ENCODE measurements around the gene PRKG1. TPM values are rescaled to one million over a fixed set of nuclear protein-coding genes. Genes with fewer than 3 reads are reported as not detected.

Gene PRKG1
- total and polyA plus RNA-seq, 4 donors: 0.46 to 5.1 (median 1.5) TPM

- 77% methylated on average over 4 of the region's 4 CpGs for WGBS
- Histone ChIP-seq H3K27ac (ENCODE audit: low read depth in 1 of 2, low read length in 2 of 2) (no peak overlapping the region), H3K36me3 (ENCODE audit: control insufficient read depth in 4 of 4, insufficient read depth in 3 of 4, low read depth in 1 of 4, low read length in 3 of 4) (no peaks in the 10 kb centered on the region), H3K4me1 (ENCODE audit: control insufficient read depth in 4 of 4, insufficient read depth in 4 of 4, low read length in 3 of 4) (no peaks in the 10 kb centered on the region), H3K9me3 (ENCODE audit: control insufficient read depth in 4 of 4, low read length in 3 of 4) (no peaks in the 10 kb centered on the region), H3K9ac (ENCODE audit: low read depth in 1 of 2, low read length in 2 of 2) (no peak overlapping the region), H3K27me3 (ENCODE audit: control insufficient read depth in 4 of 4, insufficient read depth in 4 of 4, low read length in 3 of 4) (peaks cover 0 to 5% (median 0%) of the 10 kb centered on the region in 4 donors), H3K4me3 (ENCODE audit: low read depth in 1 of 3, low read length in 3 of 3) (no peak overlapping the region)
- no peak for DNase-seq (ENCODE audit: low spot score)
- TF ChIP-seq HNF4A (conservative IDR thresholded peaks at IDR 0.05): no peak
- TF ChIP-seq CTCF (IDR thresholded peaks at IDR 0.05; ENCODE audit: low read depth, low read length, missing input control): no peak
- no peak for TF ChIP-seq HNF4G (IDR thresholded peaks at IDR 0.05)
- TF ChIP-seq FOXA2 (IDR thresholded peaks at IDR 0.05): no peak
- TF ChIP-seq FOXA1 (IDR thresholded peaks at IDR 0.05): no peak
- no peak for TF ChIP-seq REST (IDR thresholded peaks at IDR 0.05)
- TF ChIP-seq ATF3 (IDR thresholded peaks at IDR 0.05): no peak
- TF ChIP-seq NR2F2 (IDR thresholded peaks at IDR 0.05): no peak
- no peak for TF ChIP-seq ZBTB33 (IDR thresholded peaks at IDR 0.05)
- TF ChIP-seq TAF1 (conservative IDR thresholded peaks at IDR 0.05): no peak
- no peak for TF ChIP-seq MAX (IDR thresholded peaks at IDR 0.05)
- no peak for TF ChIP-seq RAD21 (IDR thresholded peaks at IDR 0.05)
- no peak for TF ChIP-seq YY1 (IDR thresholded peaks at IDR 0.05)
- TF ChIP-seq GABPA (IDR thresholded peaks at IDR 0.05 in 1 of 2, conservative IDR thresholded peaks at IDR 0.05 in 1 of 2): no peak
Observed at GRCh38 chr10:51348622-51349021, 274.3 kb downstream of the PRKG1 start.

- no peak for DNase-seq (ENCODE audit: low spot score)
- Histone ChIP-seq H3K4me1 (ENCODE audit: control insufficient read depth in 4 of 4, insufficient read depth in 4 of 4, low read length in 3 of 4) (no peaks in the 10 kb centered on the region), H3K27me3 (ENCODE audit: control insufficient read depth in 4 of 4, insufficient read depth in 4 of 4, low read length in 3 of 4) (peaks cover 0 to 2% (median 0%) of the 10 kb centered on the region in 4 donors), H3K27ac (ENCODE audit: low read depth in 1 of 2, low read length in 2 of 2) (no peak overlapping the region), H3K36me3 (ENCODE audit: control insufficient read depth in 4 of 4, insufficient read depth in 3 of 4, low read depth in 1 of 4, low read length in 3 of 4) (no peaks in the 10 kb centered on the region), H3K4me3 (ENCODE audit: low read depth in 1 of 3, low read length in 3 of 3) (no peak overlapping the region), H3K9me3 (ENCODE audit: control insufficient read depth in 4 of 4, low read length in 3 of 4) (no peaks in the 10 kb centered on the region), H3K9ac (ENCODE audit: low read depth in 1 of 2, low read length in 2 of 2) (no peak overlapping the region)
- WGBS: 72% methylated on average over 2 of the region's 2 CpGs
- TF ChIP-seq REST (IDR thresholded peaks at IDR 0.05) (no peak), ATF3 (IDR thresholded peaks at IDR 0.05) (no peak), NR2F2 (IDR thresholded peaks at IDR 0.05) (no peak), RAD21 (IDR thresholded peaks at IDR 0.05) (no peak), EGR1 (IDR thresholded peaks at IDR 0.05; ENCODE audit: low read depth in 2 of 2) (no peak), ZBTB33 (IDR thresholded peaks at IDR 0.05) (no peak), SP1 (IDR thresholded peaks at IDR 0.05) (no peak), GABPA (IDR thresholded peaks at IDR 0.05 in 1 of 2, conservative IDR thresholded peaks at IDR 0.05 in 1 of 2) (no peak), FOXA1 (IDR thresholded peaks at IDR 0.05) (no peak)
Observed at GRCh38 chr10:51357170-51357569, 282.9 kb downstream of the PRKG1 start.
